A549 (cell line): ENCODE data around the gene MVB12B. TPM values are rescaled to one million over a fixed set of nuclear protein-coding genes. Genes with fewer than 3 reads are reported as not detected.
A peak's percentile ranks its signal among the peaks of the same experiment; 100 is the strongest.

ENCODE experiments used
- ATAC-seq, 2 experiments: fragments of 200-7000 bp in 1 of 2; fragments of >200 bp in 1 of 2; cut with Nextera tagmentation in 1 of 2; cut with Tn5 transposase in 1 of 2; 3 replicates each; pipeline versions ENCODE4 v1.8.0 to v1.9.1; 2018 to 2020; ENCODE audit warnings: mild to moderate bottlenecking in 1 of 2, moderate library complexity in 1 of 2
- CTCF ChIA-PET: fragments of 300-600 bp; sonication (Branson Sonifier 250); formaldehyde crosslinking; extraction: SDS; loops from one replicate; lab custom pipeline; 2021; ENCODE audit warnings: antibody characterized with exemption, inconsistent platforms; lab: Yijun Ruan, JAX
- POLR2A ChIA-PET: fragments of 350-600 bp; formaldehyde crosslinking; extraction: SDS; loops from one replicate; lab custom pipeline; 2021; ENCODE audit warnings: antibody characterized with exemption, inconsistent platforms; lab: Yijun Ruan, JAX
- DNase-seq, 2 experiments: peaks; one replicate each; pipeline versions ENCODE4 v3.0.0 to v3.0.0-alpha.2; 2011 to 2016; ENCODE audit warnings: low read depth in 1 of 2, low spot score in 1 of 2
- FAIRE-seq: peaks from 2 replicates; lab custom pipeline; 2011; peaks lifted over from hg19 to GRCh38; lab: Jason Lieb, UNC
- H3K27ac ChIP-seq, 2 experiments: fragments of >200 bp; sonication (Bioruptor Twin); formaldehyde crosslinking; 3 replicates each; pipeline ENCODE4 v1.5.1; 2016 to 2017
- H3K4me1 ChIP-seq: fragments of >200 bp; sonication (Bioruptor Twin); formaldehyde crosslinking; 3 replicates; pipeline ENCODE4 v1.6.1; 2016
- H3K4me2 ChIP-seq: fragments of >200 bp; sonication (Bioruptor Twin); formaldehyde crosslinking; 3 replicates; pipeline ENCODE4 v1.6.1; 2016
- H3K4me3 ChIP-seq: fragments of >200 bp; sonication (Bioruptor Twin); formaldehyde crosslinking; 3 replicates; pipeline ENCODE4 v1.5.1; 2016
- H3K9me3 ChIP-seq: fragments of >200 bp; sonication (Bioruptor Twin); formaldehyde crosslinking; 3 replicates; pipeline ENCODE4 v1.6.1; 2016
- CBX8 ChIP-seq: fragments of 200-600 bp; sonication (generic); IDR thresholded peaks from 2 replicates; pipeline ENCODE4 v1.6.1; 2016
- CHD4 ChIP-seq: fragments of 200-600 bp; sonication (generic); IDR thresholded peaks from 2 replicates; pipeline ENCODE4 v1.6.1; 2016; ENCODE audit warnings: antibody characterized with exemption, mild to moderate bottlenecking, borderline replicate concordance
- FOSB ChIP-seq: fragments of 250-450 bp; sonication (Bioruptor Pico); IDR thresholded peaks from 2 replicates; pipeline ENCODE4 v1.5.0; 2020; ENCODE audit warnings: mild to moderate bottlenecking, moderate library complexity
- HES2 ChIP-seq: fragments of >200 bp; sonication (Bioruptor Twin); formaldehyde crosslinking; IDR thresholded peaks from 2 replicates; pipeline ENCODE4 v1.6.1; 2016
- JUN ChIP-seq, 2 experiments: fragments of >200 bp; sonication (Bioruptor Twin); formaldehyde crosslinking; IDR thresholded peaks; 2 replicates in 1 of 2; 3 replicates in 1 of 2; pipeline ENCODE4 v1.6.1; 2016 to 2017
- MYC ChIP-seq: IDR thresholded peaks from 2 replicates; pipeline ENCODE4 v1.6.1; 2012; ENCODE audit warnings: mild to moderate bottlenecking, inconsistent platforms, low read length, improper control_type of control experiment, borderline replicate concordance
- NPAS2 ChIP-seq: fragments of 250-450 bp; sonication (Bioruptor Pico); IDR thresholded peaks from 2 replicates; pipeline ENCODE4 v1.8.0; 2022; ENCODE audit warnings: mild to moderate bottlenecking, moderate library complexity, borderline replicate concordance
- POLR2AphosphoS2 ChIP-seq: conservative IDR thresholded peaks from 2 replicates; pipeline ENCODE4 v1.6.1; 2012; ENCODE audit warnings: low read length, improper control_type of control experiment, inconsistent platforms
- RAD21 ChIP-seq, 2 experiments: fragments of >200 bp in 1 of 2; sonication (Bioruptor Twin) in 1 of 2; formaldehyde crosslinking in 1 of 2; IDR thresholded peaks in 1 of 2; conservative IDR thresholded peaks in 1 of 2; 2 replicates in 1 of 2; 3 replicates in 1 of 2; pipeline ENCODE4 v1.6.1; 2012 to 2018; ENCODE audit warnings: inconsistent platforms in 1 of 2
- RCOR1 ChIP-seq: fragments of 150-350 bp; IDR thresholded peaks from 2 replicates; pipeline ENCODE4 v1.6.1; 2014; ENCODE audit warnings: antibody characterized with exemption, low read length, low read depth
- SMC3 ChIP-seq: fragments of >200 bp; sonication (Bioruptor Twin); formaldehyde crosslinking; IDR thresholded peaks from 3 replicates; pipeline ENCODE4 v1.6.1; 2018; ENCODE audit warnings: inconsistent platforms
- TFCP2L1 ChIP-seq: fragments of 250-450 bp; sonication (Bioruptor Pico); IDR thresholded peaks from 2 replicates; pipeline ENCODE4 v1.5.0; 2021; ENCODE audit warnings: mild to moderate bottlenecking
- ZFP36 ChIP-seq: fragments of 450-650 bp; IDR thresholded peaks from 2 replicates; pipeline ENCODE4 v1.6.1; 2014; ENCODE audit warnings: borderline replicate concordance; ENCODE audit not compliant: partially characterized antibody
- WGBS: methylation state at CpG from one replicate; pipeline ENCODE4 v1.1.6; 2017; ENCODE audit errors: missing lambda C conversion rate; 5-methylcytosine and 5-hydroxymethylcytosine counted together
- polyA plus RNA-seq, 4 experiments: library from polyadenylated mRNA; depleted of rRNA in 3 of 4; stranded (reverse); fragments of >200 nt; fragmentation: RNase III in 1 of 4; extraction: RNeasy Plus Mini Kit Qiagen cat#74134 plus additional on column Dnase treatment in 1 of 4; gene quantifications; 2 replicates in 3 of 4; 3 replicates in 1 of 4; pipeline ENCODE4 v1.2.3, GENCODE V29; 2011 to 2017
- TF ChIP-seq, protein P1 (sequence below): fragments of 250-450 bp; sonication (Bioruptor Pico); IDR thresholded peaks from 2 replicates; pipeline ENCODE4 v1.5.0; 2021; ENCODE audit warnings: mild to moderate bottlenecking, moderate library complexity, borderline replicate concordance
- TF ChIP-seq, protein P2 (sequence below): fragments of >200 bp; sonication (Bioruptor Twin); formaldehyde crosslinking; IDR thresholded peaks from 3 replicates; pipeline ENCODE4 v1.6.1; 2016

MVB12B gene
- polyA plus RNA-seq, 2 of the 4 experiments (the other 2 are of a cell fraction): 4.6 to 5.9 TPM

- no peak for TF ChIP-seq JUN (IDR thresholded peaks at IDR 0.05)
- TF ChIP-seq MYC: no peak
Measured at GRCh38 chr9:126309427-126310189, 17.0 kb upstream of the MVB12B start (continued).

DNA sequence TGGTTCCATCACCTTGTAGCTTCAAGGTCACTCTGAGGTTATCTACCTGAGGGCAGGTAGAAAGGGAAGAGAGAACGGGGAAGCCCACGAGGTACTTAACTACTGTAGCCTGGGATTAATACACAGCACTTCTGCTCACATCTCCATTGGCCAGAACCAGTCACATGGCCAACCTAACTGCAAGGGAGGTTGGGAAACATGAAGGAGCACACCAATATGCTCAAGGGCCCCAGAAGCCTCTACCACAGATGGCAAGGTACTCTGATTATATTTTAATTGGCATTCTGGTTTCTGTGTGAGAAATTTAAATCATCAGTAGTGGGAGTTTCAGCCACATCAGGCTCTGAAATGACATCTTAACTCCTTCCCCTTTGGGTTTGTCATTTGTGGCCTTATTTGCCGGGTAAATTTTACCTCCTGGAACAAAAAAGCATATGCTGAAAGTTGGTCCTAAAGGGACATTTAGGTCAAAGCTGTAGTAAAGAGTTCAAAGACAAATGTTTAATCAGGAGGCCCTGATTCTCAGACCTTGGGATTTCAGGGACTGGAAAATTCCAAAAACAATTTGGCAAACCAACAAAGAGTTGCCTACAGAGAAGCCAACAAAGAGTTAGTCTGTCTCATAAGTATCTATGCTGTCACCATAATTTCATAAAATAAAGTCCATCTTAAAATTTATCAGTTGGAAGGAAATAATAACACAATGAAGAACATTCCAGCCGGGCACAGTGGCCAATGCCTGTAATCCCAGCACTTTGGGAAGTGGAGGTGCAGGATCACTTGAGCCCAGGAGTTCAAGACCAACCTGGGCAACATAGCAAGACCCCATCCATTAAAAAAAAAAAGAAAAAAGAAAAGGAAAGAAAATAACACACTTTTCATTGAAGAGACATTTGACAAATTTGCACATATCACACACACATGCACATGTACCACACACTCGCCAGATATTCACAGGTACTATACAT is 13.8 kb upstream of the MVB12B start:
- ChIA-PET CTCF (interaction anchor here (1.0 to 2.2 kb wide), 4 partner anchors 11 to 178 kb away, joined by 4 to 9 read pairs (median 4); partner anchors contain the start of gene MVB12B), POLR2A (no interaction called here)
- 0 out of 3 replicates have a peak, but pooled peaks cover 3% of the 10 kb centered on the region for H3K9me3 ChIP-seq
- FAIRE-seq (no peak), DNase-seq (no peak), ATAC-seq (no peak)
- H3K4me1 ChIP-seq: no peaks in the 10 kb centered on the region
- no peak overlapping the region for H3K4me2 ChIP-seq
- no peak for TF ChIP-seq JUN (IDR thresholded peaks at IDR 0.05)
- TF ChIP-seq, protein P1, sequence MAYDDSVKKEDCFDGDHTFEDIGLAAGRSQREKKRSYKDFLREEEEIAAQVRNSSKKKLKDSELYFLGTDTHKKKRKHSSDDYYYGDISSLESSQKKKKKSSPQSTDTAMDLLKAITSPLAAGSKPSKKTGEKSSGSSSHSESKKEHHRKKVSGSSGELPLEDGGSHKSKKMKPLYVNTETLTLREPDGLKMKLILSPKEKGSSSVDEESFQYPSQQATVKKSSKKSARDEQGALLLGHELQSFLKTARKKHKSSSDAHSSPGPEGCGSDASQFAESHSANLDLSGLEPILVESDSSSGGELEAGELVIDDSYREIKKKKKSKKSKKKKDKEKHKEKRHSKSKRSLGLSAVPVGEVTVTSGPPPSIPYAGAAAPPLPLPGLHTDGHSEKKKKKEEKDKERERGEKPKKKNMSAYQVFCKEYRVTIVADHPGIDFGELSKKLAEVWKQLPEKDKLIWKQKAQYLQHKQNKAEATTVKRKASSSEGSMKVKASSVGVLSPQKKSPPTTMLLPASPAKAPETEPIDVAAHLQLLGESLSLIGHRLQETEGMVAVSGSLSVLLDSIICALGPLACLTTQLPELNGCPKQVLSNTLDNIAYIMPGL: no peak
- WGBS: 47% methylated on average over 5 of the region's 5 CpGs
- H3K27ac ChIP-seq: no peak overlapping the region
- H3K4me3 ChIP-seq: no peak overlapping the region

GRCh38 chr9:126316085-126316655 is 10.5 kb upstream of the MVB12B start:
- H3K9me3 ChIP-seq: 0 out of 3 replicates have a peak, but pooled peaks cover 3% of the 10 kb centered on the region
- ATAC-seq: no peak
- no peak for DNase-seq
- no peaks in the 10 kb centered on the region for H3K4me1 ChIP-seq
- ChIA-PET POLR2A (interaction anchor here (0.8 kb wide), 1 partner anchor 10 kb away, joined by 3 read pairs; no protein-coding TSS in a partner anchor), CTCF (interaction anchor here (0.7 to 3.1 kb wide), 10 partner anchors 10 to 184 kb away, joined by 3 to 18 read pairs (median 4); no protein-coding TSS in a partner anchor)
- no peak overlapping the region for H3K27ac ChIP-seq
- no peak overlapping the region for H3K4me2 ChIP-seq
- H3K4me3 ChIP-seq: no peak overlapping the region
- no peak for FAIRE-seq
- TF ChIP-seq ZFP36 (peak; percentile 62), NPAS2 (CRISPR knock-in tag) (no peak)
- WGBS: 34% methylated on average over 3 of the region's 3 CpGs

DNA sequence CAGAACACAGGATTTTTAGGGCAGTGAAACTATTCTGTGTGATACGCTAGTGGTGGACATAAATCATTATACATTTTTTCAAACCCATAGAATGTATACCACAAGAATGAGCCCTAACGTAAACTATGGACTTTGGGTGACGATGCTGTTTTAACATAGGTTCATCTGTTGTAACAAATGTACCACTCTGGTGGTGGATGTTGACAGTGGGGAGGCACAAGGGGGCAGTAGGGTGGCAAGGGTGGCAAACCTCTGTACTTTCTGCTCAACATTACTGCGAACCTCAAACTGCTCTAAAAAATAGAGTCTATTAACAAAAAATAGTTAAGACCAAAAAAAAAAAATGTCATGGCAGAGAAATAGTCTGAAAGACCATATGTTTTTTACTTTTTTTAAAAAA is 9.1 kb upstream of the MVB12B start:
- Histone ChIP-seq H3K4me2 (no peak overlapping the region), H3K4me1 (no peaks in the 10 kb centered on the region), H3K27ac (no peak overlapping the region), H3K4me3 (no peak overlapping the region), H3K9me3 (0 out of 3 replicates have a peak, but pooled peaks cover 3% of the 10 kb centered on the region)
- ATAC-seq: no peak
- no peak for FAIRE-seq
- no peak for DNase-seq
- WGBS: 85% methylated on average over 4 of the region's 4 CpGs
- TF ChIP-seq HES2: no peak
- TF ChIP-seq TFCP2L1: no peak
- TF ChIP-seq CBX8: no peak
- TF ChIP-seq, protein P2, sequence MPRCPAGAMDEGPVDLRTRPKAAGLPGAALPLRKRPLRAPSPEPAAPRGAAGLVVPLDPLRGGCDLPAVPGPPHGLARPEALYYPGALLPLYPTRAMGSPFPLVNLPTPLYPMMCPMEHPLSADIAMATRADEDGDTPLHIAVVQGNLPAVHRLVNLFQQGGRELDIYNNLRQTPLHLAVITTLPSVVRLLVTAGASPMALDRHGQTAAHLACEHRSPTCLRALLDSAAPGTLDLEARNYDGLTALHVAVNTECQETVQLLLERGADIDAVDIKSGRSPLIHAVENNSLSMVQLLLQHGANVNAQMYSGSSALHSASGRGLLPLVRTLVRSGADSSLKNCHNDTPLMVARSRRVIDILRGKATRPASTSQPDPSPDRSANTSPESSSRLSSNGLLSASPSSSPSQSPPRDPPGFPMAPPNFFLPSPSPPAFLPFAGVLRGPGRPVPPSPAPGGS: no peak
- no peak for TF ChIP-seq FOSB (CRISPR knock-in tag)
- TF ChIP-seq RAD21 (conservative IDR thresholded peaks at IDR 0.05 in 1 of 2, IDR thresholded peaks at IDR 0.05 in 1 of 2): peak in 1 of 2 experiments; percentile 40; a peak in 1 of 5 replicates
- no peak for TF ChIP-seq RCOR1
- TF ChIP-seq SMC3: peak; percentile 23; the same call in 1 of the 3 replicates
- TF ChIP-seq POLR2AphosphoS2: no peak
- TF ChIP-seq, protein P1: no peak
- TF ChIP-seq CHD4: no peak
- ChIA-PET POLR2A (no interaction called here), CTCF (interaction anchor here (0.6 to 1.7 kb wide), 15 partner anchors 10 to 910 kb away, joined by 3 to 6 read pairs (median 3); no protein-coding TSS in a partner anchor)
